HG02885 (cell line): ENCODE measurements around the gene CTSA.
A peak's percentile ranks its signal among the peaks of the same experiment; 100 is the strongest.
"Not testable (repeated sequence)": the region's sequence is repeated elsewhere in the genome, so short reads cannot be mapped to it uniquely, and the experiment has no call there.

Source experiments
- ATAC-seq: cut with Tn5 transposase; IDR thresholded peaks from one replicate; pipeline ENCODE4 v1.9.1; 2021; ENCODE audit warnings: mild to moderate bottlenecking; ENCODE audit not compliant: unreplicated experiment, poor library complexity

CTSA gene

DNA sequence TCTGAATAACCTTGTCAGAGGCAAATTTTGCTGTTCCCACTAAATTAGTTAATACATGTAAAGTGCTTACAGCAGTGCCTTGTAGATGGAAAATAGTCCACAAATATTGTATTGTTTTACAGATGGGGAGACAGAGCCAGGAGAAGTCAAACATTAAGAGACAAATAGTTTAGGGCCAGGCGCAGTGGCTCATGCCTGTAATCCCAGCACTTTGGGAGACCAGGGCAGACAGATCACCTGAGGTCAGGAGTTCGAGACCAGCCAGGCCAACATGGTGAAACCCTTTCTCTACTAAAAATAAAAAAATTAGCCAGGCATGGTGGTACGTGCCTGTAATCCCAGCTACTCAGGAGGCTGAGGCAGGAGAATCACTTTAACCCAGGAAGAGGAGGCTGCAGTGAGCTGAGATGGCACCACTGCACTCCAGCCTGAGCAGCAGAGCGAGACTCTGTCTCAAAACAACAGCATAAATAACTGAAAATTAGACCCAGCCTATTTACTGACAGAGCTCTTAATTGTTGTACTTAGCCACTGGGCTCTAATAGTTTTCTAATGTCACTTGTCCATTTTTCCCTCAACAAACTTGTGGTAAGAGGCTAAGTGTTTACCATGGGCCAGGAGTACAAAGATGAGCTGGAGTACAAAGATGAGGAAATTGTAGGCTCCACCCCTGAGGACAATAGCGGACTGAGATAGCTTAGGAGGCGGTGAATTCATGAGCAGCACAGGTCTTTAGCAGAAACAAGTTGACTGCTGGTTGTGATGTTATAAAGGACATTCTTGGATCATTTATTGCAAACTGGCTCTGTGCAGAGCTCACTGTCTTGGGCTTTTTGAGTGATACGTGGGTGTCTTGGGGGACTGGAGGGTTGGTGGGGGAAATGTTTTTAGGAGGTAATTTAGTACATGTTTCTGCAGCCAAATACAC lies 27.3 kb upstream of the CTSA start:
- no peak for ATAC-seq

DNA sequence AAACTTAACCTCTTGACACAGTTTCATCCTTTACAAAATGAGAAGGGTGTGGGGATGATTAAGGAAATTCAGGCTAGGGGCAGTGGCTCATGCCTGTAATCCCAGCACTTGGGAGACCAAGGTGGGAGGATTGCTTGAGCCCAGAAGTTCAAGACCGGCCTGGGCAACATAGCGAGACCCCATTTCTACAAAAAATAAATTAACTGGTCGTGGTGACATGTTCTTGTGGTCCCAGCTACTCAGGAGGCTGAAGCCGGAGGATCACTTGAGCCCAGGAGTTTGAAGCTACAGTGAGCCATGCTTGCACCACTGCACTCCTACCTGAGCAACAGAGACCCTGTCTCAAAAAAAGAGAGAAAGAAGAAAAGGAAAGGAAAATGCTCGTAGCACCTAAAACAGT lies 24.7 kb upstream of the CTSA start:
- no peak for ATAC-seq

DNA sequence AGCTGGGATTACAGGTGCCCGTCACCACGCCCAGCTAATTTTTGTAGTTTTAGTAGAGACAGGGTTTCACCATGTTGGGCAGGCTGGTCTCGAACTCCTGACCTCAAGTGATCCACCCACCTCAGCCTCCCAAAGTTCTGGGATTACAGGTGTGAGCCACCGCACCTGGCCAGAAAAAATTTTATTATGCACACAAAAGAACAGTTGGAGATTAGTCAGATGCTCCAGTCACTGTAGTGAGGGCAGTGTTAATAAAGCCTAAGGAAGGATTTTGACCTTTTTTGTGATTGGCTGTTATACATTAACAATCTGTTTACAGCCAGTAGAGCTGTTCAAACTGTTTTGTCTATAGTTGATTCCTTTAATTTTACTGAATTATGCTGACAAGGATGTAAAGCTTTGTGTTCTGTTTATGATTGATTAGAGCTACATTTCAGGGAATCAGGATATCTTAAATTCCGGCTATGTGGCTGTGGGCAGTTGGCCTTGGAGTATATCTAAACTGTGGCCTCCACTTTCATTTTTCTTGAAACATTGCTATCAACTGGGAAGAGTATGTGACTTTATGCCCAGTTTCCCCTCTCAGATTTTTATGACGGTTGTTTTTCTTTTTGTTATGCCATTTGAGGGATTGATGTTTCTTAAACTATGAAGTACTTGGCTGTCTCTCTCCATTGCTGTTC lies 23.9 kb upstream of the CTSA start:
- no peak for ATAC-seq

DNA sequence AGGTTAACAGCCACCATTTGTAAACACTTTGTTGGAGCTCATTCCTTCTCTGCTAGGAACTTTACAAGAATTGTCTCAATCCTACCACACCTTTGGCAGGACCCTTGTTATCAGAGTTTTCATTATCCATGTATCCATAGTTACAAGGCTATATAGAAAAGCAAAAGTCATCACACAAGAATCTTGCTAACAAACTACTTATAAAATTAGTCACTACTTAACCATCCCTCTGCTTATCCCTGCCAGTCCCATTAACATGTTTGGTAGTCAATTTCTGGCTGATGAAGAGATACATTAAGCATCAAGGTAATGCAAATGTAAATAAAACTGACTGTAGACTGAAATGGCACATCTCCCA lies 23.3 kb upstream of the CTSA start:
- no peak for ATAC-seq

DNA sequence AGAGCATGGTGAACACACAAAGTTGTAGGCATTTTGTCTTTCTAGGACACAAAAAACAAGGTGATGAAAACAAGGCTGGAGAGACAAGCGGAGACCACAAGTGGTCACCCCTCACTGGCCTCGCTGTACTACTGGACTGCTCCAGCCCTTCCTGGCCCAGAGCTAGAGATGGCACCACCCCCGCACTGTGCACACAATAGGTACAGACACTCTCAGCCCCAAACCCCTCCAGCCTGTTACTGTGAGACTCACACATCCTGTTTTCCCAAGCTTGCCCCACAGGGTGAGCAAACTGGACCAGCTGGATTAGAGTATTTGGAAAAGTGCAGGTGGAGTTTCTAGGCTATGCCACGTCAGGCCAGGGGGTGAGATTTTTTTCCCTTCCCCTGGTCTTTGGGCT lies 18.5 kb upstream of the CTSA start:
- ATAC-seq: no peak

DNA sequence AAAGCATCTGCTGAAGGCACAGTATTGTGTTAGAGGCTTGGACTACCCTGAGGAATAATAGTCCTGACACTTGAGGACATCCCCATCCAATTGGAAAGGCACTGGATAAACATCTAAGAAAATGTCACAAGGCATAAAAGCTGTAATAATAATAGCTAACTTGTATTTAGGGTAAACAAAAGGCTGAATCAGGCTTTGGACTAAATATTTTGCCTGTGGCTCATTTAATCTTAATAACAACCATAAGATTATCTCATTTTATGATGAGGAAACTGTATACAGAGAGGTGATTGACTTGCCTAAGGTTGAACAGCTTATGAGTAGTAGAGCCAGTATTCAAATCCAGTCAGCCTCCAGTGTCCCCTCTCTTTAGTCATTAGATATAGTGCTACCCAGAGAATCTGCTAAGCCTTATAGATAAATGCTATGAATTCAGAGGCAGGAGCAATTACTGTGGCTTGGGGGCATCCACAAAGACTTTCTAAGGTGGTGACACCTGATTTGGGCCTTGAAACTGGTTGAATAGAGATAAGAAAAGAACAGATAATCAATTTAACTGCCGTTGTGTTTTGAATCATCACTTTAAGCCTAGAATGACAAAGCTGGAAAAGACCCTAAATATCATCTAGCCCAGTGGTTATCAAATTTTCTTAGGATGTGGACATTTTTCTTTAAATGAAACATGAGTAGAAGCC lies 17.6 kb upstream of the CTSA start:
- ATAC-seq: no peak

DNA sequence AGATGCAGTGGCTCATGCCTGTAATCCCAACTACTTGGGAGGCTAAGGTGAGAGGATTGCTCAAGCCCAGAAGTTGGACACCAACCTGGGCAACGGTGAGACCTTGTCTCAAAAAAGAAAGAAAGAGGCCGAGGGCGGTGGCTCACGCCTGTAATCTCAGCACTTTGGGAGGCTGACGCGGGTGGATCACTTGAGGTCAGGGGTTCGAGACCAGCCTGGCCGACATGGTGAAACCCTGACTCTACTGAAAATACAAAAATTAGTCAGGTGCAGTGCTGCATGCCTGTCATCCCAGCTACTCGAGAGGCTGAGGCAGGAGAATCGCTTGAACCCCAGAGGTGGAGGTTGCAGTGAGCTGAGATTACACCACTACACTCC lies 17.0 kb upstream of the CTSA start:
- not testable (repeated sequence) for ATAC-seq

DNA sequence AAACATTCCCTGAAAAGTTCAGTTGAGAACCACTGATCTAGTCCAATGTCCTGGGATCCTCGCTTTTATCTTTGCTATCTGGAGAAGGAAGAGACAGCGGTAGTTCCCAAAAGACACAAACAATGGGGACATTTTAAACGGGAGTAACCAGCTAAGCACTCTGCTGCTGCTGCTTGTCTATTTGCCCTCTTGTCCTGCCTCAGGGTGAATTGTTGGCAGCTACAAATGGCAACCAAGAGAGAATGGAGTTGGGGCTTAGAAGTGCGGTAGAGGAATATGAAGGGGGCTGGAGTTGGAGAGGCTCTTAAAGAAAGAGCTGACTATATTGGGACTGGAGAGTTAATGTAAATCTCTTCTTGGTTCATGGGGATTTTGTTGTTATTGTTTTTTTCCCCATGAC lies 16.6 kb upstream of the CTSA start:
- ATAC-seq: no peak

DNA sequence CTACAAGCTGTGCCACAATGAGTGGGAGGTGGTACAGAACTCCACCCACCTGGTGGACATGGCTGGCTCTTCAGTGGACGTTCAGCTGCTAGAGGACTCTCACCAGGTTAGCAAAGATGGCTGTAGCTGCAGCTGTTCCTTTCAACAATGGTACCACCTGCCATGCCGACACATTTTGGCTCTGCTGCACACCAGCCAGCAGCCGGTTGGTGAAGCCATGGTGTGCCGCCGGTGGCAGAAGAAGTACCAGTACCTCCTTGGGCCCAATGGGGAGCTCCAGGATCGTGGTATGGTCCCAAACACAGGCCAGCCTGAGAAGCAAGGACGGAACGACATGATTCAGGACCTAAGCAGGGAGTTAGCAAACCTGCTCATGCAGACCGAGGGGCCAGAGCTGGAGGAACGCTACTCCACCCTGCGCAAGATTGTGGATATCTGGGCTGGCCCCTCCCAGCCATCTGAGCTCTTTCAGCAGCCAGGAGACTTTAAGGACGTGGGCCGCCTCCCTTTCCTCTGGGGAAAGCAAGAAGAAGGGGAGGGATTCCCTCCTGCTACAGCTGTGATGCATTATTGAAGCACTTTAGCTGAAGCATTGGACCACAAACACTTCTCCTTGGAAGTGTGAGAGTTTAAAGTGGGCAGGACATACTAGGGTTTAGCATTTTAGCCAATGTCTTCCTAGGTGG lies 12.9 kb upstream of the CTSA start:
- ATAC-seq: no peak

DNA sequence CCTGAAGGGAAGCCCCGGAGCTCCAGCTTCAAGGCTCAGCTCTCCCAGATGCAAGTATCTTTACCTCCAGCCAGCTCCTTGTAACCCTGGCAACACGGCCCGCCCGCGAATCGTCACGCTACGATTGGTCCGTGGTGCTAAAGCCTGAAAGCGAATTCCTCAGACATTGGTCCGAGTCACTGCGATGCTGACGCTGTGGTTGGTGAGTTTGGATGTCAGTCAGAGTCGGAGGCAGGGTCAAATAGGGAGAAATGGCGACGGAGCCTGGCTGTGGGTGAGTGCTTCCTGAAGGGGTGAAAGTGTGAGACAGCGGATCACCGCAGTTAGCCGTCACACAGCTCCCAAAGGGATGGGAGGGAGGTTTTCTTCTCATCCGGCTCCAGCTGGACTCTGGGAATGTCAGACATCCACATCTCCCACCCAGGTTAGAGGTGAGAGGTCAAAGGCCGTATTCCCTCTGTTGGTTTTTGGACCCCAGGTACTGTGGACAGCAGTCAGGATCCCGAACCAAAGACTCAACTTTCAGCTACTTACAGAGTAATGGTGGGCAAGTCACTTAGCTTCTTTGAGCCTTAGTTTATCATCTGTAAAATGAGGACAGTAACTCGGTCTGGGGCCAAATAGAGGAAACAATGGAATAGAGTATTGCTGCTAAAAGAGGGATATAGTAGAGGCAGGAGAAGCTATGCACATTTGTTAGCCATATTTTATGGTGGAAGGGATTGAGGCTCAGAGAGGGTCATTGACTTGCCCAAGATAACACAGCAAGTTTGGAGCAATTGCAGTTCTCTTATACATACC lies 9.9 kb upstream of the CTSA start, which contains the start of gene ZSWIM1:
ZSWIM1 (plus strand) TSS at position 240 of the 801 bp plus-strand sequence. CDS start 1,366 bp downstream, outside the sequence.
- ATAC-seq: peak; percentile 98

DNA sequence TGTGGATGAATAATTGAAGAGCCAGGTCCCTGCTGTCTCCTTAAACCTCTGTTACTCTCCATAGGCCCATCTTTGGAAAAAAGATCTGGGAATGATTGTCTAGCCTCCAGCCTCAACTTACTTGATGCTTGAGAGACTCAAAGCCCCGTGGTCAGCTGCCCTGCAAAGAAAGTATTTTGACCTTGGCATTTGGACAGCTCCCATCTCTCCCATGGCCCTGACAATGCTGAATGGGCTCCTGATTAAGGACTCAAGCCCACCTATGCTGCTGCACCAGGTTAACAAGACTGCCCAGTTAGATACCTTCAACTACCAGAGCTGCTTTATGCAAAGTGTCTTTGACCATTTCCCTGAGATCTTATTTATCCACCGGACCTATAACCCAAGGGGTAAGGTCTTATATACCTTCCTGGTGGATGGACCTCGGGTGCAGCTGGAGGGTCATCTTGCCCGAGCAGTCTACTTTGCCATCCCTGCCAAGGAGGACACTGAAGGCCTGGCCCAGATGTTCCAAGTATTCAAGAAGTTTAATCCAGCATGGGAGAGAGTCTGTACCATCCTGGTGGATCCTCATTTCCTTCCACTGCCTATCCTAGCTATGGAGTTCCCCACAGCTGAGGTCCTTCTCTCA lies 8.6 kb upstream of the CTSA start:
- no peak for ATAC-seq

DNA sequence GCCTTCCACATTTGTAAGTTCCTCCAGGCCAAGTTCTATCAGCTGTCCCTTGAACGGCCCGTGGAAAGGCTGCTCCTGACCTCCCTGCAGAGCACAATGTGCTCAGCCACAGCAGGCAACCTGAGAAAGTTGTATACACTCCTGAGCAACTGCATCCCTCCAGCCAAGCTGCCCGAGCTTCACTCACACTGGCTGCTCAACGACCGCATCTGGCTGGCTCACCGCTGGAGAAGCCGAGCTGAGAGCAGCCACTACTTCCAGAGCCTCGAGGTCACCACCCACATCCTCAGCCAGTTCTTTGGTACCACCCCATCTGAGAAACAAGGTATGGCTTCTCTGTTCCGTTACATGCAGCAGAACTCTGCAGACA lies 8.1 kb upstream of the CTSA start:
- no peak for ATAC-seq

DNA sequence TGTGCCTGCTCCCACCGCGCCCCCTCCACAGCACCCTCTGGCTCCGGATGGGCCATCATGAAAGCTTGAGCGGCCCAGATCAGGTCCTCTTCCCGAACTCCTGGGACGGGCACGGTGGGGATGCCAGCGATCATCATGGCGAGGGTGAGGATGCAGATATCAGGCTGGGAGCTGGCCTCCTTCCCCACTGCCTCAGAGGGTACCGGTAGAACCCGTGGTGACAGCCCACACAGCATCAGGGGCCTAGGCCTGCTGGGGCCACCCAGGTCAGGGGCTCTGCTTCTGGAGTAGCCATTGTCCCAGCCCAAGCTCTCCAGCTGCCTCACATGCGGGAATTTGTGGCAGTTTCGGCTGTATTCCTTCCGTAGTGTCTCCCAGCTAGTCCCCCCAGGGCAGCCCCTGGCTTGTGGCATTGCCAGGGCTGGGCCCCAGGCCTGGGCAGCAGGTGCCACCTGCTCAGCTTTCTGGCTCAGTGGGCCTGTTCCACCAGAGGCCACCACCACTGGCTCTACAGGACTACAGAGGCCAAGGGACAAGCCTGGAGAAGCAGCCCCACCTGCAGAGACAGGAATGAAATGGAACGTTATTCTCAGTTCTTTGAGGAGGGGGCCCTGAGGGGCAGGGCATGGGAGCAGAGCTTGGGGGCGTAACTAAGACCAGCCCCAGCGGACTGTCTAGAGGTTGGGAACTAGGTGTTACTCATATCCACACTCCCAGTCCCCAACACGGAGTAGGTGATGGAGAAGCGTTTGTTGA lies 4.4 kb upstream of the CTSA start:
- no peak for ATAC-seq

DNA sequence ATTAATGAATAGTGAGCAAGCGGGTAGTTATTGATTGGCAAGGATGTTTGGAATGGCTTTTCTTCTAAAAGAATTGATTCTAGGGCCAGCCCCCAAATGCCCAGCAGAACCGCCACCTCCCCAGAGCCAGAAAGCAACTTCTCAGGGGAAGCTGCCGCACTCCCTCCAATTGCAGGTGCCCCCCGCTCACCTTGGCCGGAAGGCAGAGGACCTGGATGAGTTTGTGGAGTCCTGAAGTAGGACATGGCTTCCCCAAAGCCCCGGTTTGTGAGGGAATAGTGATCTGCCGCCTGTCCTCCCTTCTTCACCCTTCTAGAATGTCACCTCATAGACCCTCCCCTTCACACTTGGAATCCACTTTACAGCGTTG lies 3.8 kb upstream of the CTSA start, which contains the start of gene SPATA25:
SPATA25 (minus strand) TSS at position 277 of the 370 bp plus-strand sequence; CDS start at position 245, 32 bp downstream.
- ATAC-seq: no peak

DNA sequence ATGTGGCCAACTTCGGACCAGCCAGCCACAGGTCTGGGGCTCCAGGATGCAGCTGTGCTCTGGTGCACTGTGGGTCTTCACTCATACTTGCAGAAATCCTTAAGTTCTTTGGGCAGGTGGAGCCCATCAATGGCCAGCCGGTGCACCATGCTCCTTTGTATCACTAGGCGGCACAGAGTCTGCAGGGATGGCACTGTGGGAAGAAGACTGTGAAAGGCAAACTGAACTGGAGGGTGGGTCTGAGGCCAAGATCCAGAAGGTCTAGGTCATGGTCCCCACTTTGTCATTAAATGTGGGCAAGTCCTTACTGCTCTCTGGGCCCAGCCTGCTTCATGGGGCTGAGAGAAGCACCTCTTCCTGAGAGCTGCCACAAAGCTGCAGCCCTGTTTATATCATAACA lies 2.5 kb upstream of the CTSA start:
- ATAC-seq: no peak

DNA sequence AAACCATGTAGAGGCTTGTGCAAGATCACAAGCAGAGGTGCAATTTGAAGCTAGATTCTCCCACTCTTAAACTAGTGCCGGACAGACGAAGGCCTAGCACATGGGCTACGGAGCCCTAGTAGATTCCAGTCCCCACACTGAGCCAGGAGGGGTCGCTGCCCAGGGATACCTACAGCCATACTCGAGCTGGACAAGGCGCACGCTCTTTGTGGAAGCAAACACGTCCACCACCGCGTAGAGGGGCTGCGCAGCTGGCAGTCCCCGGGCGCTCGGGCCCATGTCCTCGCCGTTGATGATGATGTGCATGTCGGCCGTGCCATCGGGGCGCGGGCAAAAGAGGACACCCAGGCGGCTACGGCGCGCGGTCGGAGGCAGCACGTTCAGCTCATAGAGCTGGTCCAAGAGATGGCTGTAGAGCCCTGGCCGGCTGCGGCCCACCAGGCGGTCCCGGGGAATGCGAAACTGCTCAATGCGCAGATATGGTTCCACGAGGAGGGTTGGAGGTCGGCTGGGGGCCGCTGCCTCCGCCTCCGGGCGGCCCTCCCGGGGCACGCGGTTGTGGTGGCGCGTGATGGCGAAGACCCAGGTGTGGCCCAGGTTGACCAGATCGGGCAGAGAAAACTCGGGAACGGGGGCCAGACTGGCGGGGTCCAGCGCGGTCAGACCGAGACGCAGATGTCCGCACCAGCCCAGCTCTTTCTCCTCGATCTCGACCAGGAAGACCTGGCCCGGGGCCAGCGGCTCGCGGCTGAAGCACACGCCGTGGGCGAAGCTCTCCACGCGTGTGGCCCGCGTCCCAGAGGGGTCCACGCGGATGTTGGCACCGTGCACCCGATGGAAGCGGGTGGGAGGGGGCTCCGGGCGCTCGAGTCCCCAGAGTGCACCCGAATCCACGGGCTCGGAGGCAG lies 804 bp upstream of the CTSA start:
- peak; percentile 27 for ATAC-seq

DNA sequence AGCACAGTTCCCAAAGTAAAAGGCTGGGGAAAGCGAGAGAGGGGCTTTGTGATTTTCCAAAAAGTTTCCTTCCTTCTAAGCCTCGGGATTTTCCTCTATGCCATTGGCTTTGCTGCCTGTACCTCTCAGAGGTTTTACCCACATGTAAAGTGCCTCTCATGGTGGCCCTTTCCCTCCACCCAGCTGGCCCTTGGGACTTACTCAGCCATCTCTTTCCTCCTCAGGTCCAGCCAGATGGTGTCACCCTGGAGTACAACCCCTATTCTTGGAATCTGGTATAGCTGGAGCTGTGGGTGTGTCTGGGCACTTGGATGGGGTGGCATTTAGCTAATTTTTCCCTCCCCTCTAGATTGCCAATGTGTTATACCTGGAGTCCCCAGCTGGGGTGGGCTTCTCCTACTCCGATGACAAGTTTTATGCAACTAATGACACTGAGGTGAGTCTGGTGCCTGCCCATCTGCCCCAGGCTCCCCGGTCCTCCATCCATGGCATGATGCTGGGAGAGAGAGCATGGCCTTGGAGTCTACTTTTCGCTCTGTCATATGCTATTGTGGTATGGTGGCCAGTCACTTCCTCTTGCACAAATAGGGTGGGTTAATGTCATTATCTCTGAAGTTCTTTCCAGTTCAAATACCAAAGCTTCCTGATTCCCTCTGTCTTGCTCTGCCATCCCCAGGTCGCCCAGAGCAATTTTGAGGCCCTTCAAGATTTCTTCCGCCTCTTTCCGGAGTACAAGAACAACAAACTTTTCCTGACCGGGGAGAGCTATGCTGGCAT lies 1.1 kb downstream of the CTSA start:
- no peak for ATAC-seq
